GF-D8 (cell line): Measurements from ENCODE around the gene LZTS2.
"Not testable (repeated sequence)": the region's sequence is repeated elsewhere in the genome, so short reads cannot be mapped to it uniquely, and the experiment has no call there.

ENCODE experiments used
- DNase-seq: peaks from one replicate; lab custom pipeline; 2025; lab: John Stamatoyannopoulos, UW

The LZTS2 gene, protein sequence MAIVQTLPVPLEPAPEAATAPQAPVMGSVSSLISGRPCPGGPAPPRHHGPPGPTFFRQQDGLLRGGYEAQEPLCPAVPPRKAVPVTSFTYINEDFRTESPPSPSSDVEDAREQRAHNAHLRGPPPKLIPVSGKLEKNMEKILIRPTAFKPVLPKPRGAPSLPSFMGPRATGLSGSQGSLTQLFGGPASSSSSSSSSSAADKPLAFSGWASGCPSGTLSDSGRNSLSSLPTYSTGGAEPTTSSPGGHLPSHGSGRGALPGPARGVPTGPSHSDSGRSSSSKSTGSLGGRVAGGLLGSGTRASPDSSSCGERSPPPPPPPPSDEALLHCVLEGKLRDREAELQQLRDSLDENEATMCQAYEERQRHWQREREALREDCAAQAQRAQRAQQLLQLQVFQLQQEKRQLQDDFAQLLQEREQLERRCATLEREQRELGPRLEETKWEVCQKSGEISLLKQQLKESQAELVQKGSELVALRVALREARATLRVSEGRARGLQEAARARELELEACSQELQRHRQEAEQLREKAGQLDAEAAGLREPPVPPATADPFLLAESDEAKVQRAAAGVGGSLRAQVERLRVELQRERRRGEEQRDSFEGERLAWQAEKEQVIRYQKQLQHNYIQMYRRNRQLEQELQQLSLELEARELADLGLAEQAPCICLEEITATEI

DNA sequence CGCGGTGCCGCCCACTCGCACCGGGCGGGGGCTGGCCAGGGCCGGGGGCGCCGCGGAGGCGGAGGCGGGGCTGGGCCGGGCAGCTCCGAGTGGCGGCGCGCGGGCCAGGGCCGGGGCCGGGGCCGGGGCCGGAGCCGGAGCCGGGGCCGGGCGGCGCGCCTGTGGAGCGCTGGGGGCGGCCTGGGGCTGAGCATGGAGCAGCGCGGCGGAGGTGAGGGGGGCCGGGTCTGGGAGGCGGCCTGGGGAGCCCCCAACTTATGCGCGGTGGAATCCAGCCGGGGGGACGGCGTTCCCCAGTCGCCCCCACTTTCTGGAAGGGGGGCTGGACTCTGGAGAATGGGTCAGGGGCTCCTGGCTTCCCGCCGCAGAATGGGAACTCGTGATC is at the start of gene LZTS2:
LZTS2 (plus strand) TSS at position 67 of the 385 bp plus-strand sequence. CDS start 2,731 bp downstream, outside the sequence.
- DNase-seq, result no peak

GRCh38 chr10:100960251-100960650 is 39.4 kb upstream of the LZTS2 start:
- no peak for DNase-seq

GRCh38 chr10:100962351-100963080 is 37.1 kb upstream of the LZTS2 start:
- DNase-seq, result no peak

DNA sequence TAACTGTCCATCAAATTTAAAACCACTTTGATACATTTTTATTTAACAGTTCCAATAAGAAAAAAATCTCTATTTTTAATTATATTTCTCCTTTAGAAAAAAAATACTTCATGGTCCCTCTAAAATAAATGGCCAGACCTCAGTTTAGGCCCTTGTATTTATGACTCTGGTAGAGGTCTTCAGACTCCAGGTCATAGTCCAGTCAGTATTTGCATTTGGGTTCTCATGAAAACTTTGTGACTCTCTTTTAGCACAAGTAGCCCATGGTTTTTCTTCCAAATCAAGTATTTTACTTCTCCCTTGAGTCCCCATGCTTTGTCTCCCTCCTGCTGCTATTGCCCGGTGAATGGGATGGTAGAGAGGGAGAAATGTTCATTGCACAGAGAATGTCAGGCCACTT is 35.8 kb upstream of the LZTS2 start:
- no peak for DNase-seq

GRCh38 chr10:100965820-100966219 is 33.8 kb upstream of the LZTS2 start:
- DNase-seq, result no peak

DNA sequence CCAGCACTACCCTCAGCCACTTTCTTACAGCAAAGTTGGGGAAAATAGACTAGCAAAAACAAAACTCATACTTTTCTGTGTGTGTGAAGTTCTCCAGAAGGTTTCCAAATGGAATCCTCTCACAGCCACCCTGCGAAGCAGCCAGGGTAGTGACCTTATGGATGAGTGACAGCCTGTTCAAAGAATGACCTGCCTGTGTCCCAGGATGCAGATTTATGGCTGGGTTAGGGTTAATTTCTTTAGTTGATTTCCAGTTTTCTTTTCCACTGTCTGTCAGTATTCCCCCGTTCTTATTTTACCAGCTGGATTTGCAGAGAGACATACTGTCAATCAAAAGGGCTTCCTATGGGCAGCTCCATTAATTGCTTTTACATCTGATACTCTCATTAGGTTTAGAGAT is 32.7 kb upstream of the LZTS2 start:
- no peak for DNase-seq

GRCh38 chr10:100967332-100967731 is 32.3 kb upstream of the LZTS2 start:
- no peak for DNase-seq

DNA sequence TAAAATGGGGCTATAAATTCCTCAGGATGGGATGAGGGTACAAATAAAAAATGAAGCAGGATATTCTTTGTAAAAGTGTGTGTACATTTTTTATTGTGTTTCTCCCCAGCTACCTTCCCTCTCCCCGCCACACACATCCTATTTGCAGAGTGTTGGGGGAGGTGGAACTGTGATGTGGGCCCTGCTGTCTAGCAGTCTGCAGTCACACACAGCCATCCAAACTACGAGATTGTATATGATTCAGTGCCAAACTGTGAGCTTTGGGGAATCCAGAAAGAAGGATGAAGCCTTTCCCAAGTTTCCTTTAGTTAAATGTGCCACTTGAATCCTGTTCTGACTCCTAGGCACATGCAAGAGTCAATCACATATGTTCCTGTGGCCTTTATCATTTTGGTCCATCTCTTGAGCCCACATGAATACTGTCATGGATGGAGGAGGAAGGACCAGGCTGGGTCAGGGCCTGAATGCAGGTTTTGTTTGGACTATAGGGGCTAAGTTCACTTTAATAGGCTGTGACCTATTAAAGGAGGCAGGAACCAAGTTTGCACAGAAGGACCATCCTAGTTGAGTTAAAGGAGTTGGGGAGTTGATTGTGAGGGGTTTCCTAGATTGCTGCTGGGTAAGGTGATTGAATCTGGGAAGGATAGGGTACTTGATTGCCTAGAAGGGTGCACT is 31.4 kb upstream of the LZTS2 start:
- DNase-seq, result no peak

DNA sequence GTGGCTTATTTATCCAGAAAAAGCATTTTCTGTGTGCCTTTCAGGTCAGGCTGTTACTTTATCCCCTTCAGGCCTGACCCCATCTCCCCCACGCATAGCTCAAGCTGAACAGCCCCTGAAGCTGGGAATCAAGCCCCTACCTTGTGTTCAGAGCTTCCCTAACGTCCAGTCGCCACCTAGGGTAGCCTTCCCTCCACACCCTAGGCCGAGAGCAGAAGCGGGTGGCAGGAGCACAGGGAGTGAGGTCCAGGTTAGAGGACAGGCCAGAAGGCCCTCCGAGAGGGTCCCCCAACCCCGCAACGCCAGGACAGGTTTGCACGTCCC is 30.8 kb upstream of the LZTS2 start:
- DNase-seq, result no peak

DNA sequence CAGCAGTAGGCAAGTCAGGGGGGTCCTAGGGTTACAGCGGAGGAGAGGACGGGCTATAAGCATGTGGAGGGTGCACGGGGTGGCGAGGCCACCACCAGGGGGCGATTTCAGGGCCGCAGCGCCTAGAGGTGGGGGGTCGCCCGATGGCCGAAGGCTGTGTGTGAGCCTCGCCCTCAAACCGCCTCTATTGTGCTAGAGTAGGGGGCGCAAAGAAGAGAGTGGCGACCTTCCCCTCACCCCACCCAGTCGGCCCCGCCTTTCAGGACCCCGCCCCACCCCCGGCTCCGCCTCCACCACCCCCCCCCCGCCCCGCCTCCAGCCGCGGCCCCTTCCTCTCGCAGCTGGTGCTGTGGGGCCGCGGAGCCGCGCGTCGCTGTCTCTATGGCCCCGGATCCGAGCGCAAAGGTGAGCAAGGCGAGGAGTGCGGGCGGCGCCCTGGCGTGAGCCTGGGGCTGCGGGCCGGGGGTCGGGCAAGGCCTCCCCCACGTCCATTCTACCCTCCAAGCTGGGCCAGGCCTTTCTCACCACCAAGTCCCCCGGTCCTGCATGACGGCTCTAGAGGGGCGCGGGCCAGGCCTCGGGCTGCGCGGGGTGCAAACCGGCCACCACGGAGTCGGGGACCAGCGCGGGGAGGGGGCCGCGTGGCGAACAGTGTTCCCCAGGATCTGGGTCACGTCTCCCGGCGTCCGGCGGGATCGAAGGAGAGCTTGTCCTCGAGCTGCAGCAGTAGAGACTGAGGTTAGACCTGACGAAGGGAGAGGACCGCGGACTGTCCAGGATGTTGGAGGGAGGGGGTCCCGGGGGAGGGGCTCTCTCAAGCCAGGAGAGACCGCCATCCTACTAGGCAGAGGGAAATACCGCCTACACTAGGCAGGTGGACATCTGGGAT is 30.2 kb upstream of the LZTS2 start, which contains the start of gene SEMA4G:
SEMA4G (plus strand) TSS at position 318 of the 889 bp plus-strand sequence. CDS start 3,409 bp downstream, outside the sequence.
- DNase-seq, result no peak

DNA sequence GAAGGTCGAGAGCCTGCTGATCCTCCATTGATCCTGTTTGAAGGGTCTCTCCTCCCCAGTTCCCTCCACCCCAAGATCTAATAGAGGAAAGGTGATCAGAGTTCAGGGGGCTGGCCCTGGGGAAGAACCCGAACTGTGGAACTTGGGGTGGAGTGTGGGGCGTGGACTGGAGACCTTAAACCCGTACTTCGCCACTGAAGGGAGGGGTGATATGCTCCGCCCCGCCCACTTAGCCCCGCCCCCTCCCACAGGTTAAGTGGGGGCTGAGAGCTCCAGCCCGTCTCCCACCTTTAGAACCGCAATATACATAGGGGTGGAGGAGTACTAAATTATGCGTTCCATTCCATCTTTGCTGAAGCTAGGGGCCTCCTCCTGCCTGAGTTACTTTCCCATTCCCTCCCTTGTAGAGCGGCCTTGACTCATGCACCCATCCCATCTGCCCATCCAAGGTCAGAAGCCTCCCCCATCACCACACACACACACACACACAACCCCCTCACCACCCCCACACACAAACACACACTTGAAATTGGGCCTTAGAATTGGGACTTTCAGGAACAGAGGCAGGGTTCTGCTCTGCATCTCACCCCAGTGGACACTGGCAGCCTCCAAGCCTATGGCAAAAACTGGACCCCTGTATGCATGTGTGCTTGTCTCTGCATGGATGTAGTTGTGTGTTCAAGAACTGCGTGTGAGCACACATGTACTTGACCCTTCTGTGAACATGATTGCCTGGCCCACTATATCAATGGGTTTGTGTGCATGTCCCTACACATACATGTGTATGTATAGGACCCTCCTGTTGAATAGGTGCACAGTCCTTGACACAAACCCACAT is 29.3 kb upstream of the LZTS2 start:
- DNase-seq, result no peak

GRCh38 chr10:100970914-100971811 is 28.4 kb upstream of the LZTS2 start:
- no peak for DNase-seq

GRCh38 chr10:100972115-100972903 is 27.3 kb upstream of the LZTS2 start:
- no peak for DNase-seq

GRCh38 chr10:100972904-100973535 is 26.6 kb upstream of the LZTS2 start:
- DNase-seq, result no peak

- DNase-seq, result not testable (repeated sequence)
These were observed 24.2 kb upstream of the LZTS2 start for GRCh38 chr10:100975397-100975796.

DNA sequence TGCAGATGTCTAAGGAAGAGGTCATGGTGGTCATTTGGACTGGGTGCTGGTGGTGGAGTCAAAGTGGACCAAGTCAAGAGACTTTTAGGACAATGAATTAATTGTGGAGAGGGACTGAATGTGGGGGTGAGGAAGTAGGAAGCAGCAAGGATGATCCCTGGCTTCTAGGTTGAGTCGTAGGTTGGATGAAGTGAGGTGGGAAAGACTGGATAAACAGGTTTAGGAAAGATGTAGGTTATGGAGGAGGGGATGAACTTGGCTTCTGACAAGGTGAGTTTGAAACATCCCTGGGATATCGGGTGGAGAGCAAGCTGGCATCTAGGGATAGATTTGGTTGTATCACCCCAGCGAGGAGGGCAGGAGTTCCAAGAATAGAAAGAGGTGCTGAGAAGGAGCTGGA is 22.7 kb upstream of the LZTS2 start:
- no peak for DNase-seq

DNA sequence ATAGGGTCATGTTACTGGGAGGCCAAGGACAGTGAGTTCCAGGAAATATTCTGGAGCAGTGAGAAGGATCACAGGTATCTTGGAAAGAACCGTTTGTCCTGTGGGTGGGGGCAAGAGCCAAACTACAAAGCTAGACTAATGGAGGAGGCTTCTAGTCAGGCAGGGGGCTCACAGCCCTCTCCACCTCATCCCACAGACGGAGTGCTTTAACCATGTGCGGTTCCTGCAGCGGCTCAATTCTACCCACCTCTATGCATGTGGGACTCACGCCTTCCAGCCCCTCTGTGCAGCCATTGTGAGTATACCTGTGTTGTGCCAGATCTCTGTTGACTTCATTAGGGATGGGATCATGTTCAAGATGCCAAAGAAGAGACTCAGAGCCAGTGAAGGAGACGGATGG is 22.2 kb upstream of the LZTS2 start:
- no peak for DNase-seq
